GM19238 (cell line): ENCODE data around the gene C1orf50.

Source experiments
- DNase-seq: peaks from one replicate; pipeline ENCODE4 v3.0.0; 2011; ENCODE audit warnings: low spot score; ENCODE audit not compliant: insufficient read length

The C1orf50 gene

DNA sequence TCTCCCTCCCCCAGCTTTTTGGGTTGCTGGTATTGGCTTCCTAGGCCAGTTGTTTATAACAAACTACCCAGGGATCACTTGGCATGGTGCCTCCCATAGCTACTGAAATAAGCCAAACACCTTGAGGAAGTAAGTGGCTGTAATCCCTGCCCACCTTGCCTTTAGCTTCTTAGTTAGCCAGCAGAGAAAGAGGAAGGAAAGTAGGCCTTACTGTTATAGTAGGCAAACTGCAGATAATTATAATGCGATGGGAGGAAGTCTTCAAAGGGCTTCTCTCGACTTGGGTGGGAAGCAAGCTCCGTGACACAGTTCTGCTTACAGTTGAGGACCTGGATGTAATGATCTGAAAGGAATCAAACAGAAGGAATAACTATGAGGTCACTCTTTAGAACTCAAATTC, 8.4 kb upstream of the C1orf50 start:
- DNase-seq: no peak

DNA sequence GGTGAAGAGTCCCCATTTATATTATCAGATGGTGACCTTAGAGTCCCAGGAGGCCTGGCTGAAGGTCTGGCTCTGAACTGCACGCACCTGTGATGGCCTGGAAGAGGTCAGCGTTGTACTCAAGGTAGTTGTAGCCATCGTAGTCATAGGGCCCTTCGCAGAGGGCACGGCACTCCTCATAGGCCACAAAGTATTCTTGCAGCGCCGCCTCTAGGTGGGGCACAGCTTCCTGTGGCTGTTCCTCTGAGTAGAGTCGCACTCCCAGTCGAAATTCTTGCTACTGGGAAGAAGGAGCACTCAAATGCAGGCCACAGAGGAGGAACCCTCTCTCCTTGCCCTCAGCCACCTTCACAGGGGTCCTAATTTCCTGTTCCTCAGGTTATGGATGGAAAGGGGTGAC, 7.9 kb upstream of the C1orf50 start:
- no peak for DNase-seq

DNA sequence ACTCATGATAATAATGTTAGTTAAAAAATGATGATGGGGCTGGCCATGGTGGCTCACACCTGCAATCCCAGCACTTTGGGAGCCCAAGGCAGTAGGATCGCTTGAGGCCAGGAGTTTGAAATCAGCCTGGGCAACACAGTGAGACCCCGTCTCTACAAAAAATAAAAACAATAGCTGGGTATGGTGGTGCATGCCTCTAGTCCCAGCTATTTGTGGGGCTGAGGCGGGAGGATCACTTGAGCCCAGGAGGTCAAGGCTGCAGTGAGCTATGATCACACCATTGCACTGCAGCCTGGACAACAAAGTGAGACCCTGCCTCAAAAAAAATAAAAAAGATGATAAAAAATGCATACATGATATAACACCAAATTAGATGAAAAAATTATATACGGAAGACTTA, 5.5 kb upstream of the C1orf50 start:
- no peak for DNase-seq

- DNase-seq: no peak
These were observed 4.8 kb upstream of the C1orf50 start for GRCh38 chr1:42762269-42762668.

DNA sequence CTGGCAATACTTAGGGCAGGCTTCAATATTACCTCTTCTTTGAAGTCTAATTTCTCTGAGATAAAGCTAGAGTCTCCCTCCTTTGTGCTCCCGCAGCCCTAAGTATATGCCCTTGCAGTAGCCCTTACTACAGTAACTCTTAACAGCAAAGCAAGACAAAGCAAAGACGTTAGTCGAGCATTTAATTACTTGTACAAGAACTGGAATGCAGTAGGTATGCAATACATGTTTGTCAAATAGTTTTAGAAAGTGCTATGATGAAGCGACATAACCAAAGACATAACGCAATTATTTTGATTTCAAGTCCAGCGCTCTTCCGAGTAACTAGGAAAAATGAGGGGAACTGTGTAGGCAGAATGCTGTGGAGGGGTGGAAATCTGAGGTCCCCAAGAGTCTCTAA, 1.8 kb upstream of the C1orf50 start:
- no peak for DNase-seq

DNA sequence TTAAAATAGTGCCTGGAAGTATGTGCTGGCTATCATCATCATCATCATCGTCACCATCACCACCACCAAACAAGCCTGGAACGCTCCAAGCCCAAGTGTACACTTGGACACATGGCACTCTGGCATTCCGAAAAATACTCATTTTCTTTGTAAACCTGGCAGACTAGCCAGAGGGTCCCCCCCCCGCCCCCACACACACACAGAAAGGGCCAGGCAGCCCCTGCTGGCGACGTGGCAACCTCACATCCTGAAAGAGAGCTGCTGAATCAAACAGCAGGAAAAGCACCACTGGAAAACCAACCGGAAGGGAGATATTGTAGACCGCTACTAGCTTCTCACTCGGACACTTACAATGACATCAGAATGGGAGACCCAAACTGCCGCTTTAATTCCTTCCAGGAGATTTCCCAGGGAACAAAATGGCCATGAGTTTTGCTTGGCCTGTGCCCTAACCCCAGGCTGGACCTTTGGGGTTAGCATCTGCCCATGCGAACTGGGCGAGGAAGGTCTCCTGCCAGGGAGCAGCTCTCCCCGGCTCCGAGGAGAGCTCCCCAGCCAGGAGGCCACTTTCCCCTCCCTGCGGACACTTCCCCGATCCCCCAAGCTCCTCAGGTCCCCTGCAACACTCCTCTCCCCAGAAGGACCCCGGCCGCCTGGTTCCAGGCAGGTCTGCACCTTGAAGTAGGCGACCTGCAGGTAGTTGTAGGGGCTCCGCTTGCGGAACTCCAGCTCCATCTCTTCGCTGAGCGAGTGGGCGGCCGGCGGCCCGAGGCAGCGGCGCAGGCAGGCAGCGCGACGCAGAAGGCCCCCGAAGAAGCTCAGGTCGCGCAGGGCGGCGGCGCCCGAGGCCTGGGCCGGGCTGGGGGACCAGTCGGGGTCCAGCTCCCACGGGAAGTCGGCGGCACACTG, 963 bp upstream of the C1orf50 start:
- DNase-seq: no peak

- DNase-seq: no peak
These were observed 506 bp downstream of the C1orf50 start for GRCh38 chr1:42767510-42768000.

- DNase-seq: no peak
These were observed 1.1 kb downstream of the C1orf50 start for GRCh38 chr1:42768172-42768571.

DNA sequence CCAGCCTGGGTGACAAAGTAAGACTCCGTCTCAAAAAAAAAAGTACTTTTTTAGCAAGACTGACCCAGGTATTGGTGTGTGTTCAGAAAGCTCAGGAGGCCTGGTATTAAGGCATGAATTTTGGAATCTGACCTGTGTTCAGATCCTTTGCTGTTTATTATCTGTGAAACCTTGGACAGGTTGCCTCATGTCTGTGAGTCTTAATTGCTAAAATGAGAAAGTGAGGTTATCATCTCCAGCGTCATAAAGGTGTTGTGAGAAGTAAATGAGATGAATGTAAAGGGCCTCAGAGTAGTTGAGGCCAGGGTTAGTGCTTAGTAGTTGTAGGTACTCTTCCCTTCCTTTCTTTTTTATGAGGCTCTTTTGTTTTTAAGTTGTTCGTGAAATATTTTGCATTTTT, 2.8 kb downstream of the C1orf50 start:
- DNase-seq: no peak

- DNase-seq: no peak
These were observed 6.4 kb downstream of the C1orf50 start for GRCh38 chr1:42773420-42773819.

DNA sequence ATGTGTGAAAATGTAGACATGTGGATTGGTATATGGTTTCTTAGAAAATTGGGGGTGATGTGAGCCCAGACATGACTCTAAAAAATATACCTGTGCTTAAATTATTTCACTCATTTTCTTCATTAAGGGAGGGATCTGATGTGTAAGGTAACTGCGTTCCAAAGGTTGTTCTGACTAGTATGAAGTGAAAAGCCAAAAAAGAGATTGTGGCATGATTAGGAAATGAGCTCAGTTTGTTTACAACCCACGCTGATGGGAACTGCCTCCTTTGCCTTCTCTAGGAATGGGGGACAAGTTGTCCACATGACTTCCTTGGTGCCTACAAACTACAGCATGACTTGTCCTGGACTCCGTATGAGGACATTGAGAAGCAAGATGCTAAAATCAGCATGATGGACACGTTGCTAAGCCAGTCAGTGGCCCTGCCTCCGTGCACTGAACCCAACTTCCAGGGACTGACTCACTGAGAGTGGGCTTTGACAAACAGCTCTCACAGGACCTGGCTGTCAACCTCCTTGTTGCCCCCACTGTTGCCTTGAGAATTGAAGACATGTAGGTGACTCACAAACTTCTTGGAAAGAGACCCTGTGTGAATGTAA, 8.0 kb downstream of the C1orf50 start:
- no peak for DNase-seq

GRCh38 chr1:42776502-42776901, 9.5 kb downstream of the C1orf50 start:
- no peak for DNase-seq

- peak; percentile 28 for DNase-seq
These were observed 10.8 kb downstream of the C1orf50 start for GRCh38 chr1:42777852-42778251.

- DNase-seq: no peak
These were observed 12.7 kb downstream of the C1orf50 start for GRCh38 chr1:42779725-42780124.

DNA sequence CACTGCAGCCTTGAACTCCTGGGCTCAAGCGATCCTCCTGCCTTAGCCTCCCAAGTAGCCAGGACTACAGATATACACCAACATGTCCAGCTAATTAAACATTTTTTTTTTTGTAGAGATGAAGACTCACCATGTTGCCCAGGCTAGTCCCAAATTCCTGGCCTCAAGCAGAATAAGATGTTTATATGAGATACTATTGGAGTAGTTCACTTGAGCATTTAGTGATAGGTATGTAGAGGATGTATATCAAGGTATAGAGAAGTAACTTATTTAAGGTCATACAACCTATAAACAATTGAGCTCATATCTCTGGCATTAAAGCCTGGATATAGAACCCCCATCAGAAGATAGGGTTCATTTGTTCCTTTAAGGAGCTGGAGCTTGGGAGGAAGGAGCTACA, 13.1 kb downstream of the C1orf50 start:
- no peak for DNase-seq

DNA sequence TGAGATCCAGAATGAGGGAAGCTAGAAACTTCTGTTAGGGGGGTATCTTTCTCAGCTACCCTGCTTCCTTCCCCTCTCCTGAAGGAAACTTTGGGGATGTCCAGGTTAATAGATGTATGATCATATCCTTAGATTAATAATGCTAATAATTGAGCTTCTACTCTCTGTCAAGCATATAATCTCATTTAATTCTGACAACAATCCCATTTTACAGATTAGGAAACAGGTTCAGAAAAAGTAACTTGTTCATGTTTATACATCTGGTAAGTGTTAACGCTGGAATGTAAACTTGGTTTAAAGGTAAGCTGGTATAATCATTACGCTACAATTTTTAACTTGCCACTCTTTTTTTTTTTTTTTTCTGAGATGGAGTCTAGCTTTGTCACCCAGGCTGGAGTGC, 16.0 kb downstream of the C1orf50 start:
- no peak for DNase-seq

GRCh38 chr1:42784547-42784945, 17.5 kb downstream of the C1orf50 start:
- no peak for DNase-seq

DNA sequence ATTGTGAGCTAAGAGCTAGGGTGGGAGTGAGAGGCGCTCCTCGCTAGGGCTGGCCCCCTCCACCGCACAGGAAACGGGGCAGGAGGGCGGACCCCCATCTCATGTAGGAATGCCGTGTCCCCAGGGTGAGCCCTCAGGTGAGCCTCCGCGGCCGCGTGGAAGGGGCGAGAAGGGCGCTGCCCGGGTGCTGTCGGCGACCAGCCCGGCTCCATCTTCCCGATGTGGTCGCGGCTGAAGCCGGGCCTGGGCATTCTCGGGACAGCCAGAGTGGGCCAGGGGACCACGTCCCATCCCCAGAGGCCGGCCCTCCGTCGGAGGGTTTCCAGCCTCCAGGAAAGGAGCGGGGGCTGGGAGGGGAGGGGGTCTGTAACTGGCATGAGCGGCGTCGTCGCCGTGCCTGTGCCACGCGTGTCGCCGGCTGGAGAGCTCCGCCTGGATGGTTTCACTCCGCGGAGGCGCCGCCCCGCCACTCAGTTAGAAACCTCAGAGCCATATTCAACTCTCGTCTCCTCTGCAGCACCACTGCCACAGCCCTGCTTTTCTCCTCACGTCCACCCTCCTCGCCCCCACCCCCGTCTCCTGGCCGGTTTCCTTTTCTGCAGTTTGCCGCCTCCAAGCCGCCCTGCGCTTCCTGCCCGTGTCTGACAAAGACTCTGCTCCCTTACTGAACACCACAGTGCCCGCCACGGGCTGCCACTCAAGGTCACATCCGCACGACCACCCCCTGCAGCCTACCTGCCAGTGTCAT, 18.1 kb downstream of the C1orf50 start, which contains the start of gene TMEM269:
Gene TMEM269, plus strand, starts transcription at position 46 of the 748 bp plus-strand sequence. CDS start 4,903 bp downstream, outside the sequence.
- DNase-seq: peak; percentile 18

DNA sequence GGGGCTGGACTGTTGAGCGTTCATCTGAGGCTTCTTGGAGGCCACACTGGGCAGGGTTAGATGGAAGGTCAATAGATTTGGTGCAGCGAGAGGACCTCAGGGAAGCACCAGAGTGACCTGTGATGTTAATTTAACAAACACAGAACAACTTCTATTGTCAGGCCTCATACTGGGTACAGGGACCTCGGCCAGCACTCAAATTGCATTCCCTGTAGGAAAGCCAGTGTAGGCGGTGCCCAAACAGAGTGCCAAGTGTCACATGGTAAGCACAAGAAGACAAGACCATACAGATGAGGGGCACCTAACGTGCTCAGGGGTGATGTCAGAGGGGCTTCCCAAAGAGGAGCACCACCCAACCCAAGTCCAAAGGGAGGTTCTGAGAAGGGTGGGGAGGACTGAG, 19.0 kb downstream of the C1orf50 start:
- DNase-seq: no peak

- no peak for DNase-seq
These were observed 21.0 kb downstream of the C1orf50 start for GRCh38 chr1:42788021-42788420.

GRCh38 chr1:42793824-42794223, 26.8 kb downstream of the C1orf50 start:
- DNase-seq: no peak

DNA sequence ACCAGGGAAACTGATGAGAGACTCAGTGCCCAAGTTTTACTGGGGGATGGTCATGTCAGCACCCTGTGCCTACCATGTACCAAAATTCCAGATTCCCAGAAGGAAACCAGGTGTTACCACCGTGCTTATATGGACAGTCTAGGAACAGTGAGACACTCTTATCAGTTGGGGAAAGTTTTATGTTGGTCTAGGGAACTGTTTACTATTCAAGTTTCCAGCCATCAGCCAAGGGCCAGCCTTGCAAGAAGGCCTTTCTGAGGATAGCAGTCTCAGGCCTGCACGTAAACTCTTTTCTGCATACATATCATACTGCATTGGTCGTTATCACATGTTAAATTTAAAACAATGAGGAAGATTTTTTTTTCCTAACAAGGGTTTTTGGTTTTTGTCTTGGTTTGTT, 30.4 kb downstream of the C1orf50 start:
- no peak for DNase-seq
